Upper lobe of left lung (tissue), 6 donors: Measurements from ENCODE around the gene GUCD1. TPM values are rescaled to one million over a fixed set of nuclear protein-coding genes. Genes with fewer than 3 reads are reported as not detected.

Source experiments
- ATAC-seq, 2 donors: fragments of 200-7000 bp; cut with Tn5 transposase; one replicate each; pipeline ENCODE4 v1.9.1; 2022; ENCODE audit warnings: mild to moderate bottlenecking in 2 of 2, moderate library complexity in 2 of 2; ENCODE audit not compliant: low FRiP score in 2 of 2
- DNase-seq, 2 donors: peaks; one replicate each; pipeline ENCODE4 v3.0.0-alpha.2; 2019 to 2020
- H3K27ac ChIP-seq, 4 donors: fragments of 200-600 bp; sonication (generic); one replicate each; pipeline ENCODE4 v1.5.1; 2016 to 2019
- H3K27me3 ChIP-seq, 4 donors: fragments of 200-600 bp; sonication (generic); one replicate each; pipeline ENCODE4 v1.5.1; 2017 to 2019
- H3K36me3 ChIP-seq, 4 donors: fragments of 200-600 bp; sonication (generic); one replicate each; pipeline ENCODE4 v1.5.1; 2016 to 2019
- H3K4me1 ChIP-seq, 4 donors: fragments of 200-600 bp; sonication (generic); one replicate each; pipeline ENCODE4 v1.5.1; 2018 to 2019
- H3K4me3 ChIP-seq, 4 donors: fragments of 200-600 bp; sonication (generic); one replicate each; pipeline ENCODE4 v1.5.1; 2017 to 2019; ENCODE audit warnings: mild to moderate bottlenecking in 2 of 4, moderate library complexity in 1 of 4
- H3K9me3 ChIP-seq, 4 donors: fragments of 200-600 bp; sonication (generic); one replicate each; pipeline ENCODE4 v1.5.1; 2018 to 2019
- EP300 ChIP-seq, 4 donors: sonication (generic); formaldehyde crosslinking; IDR thresholded peaks; one replicate each; pipeline ENCODE4 v1.5.1; 2017; ENCODE audit warnings: antibody characterized with exemption in 4 of 4, control low read depth in 2 of 4
- POLR2A ChIP-seq, 4 donors: fragments of 450-650 bp; IDR thresholded peaks; one replicate each; pipeline ENCODE4 v1.5.1; 2016 to 2017; ENCODE audit warnings: antibody characterized with exemption in 4 of 4, mild to moderate bottlenecking in 2 of 4
- POLR2AphosphoS5 ChIP-seq, 2 donors: sonication (generic); formaldehyde crosslinking; IDR thresholded peaks; one replicate each; pipeline ENCODE4 v1.5.1; 2017; ENCODE audit warnings: antibody characterized with exemption in 2 of 2
- whole genome bisulfite sequencing, 2 donors: methylation state at CpG; one replicate each; pipeline ENCODE4 v1.1.5; 2017 to 2018; 5-methylcytosine and 5-hydroxymethylcytosine counted together
- total RNA-seq, 6 donors: library from RNA; depleted of rRNA in 4 of 6; stranded (reverse); fragments of >200 nt in 4 of 6; gene quantifications; one replicate each; pipeline versions ENCODE4 v1.1.0 to v1.2.1, GENCODE V29; 2016 to 2021
- TF ChIP-seq, protein P1 (sequence below), 6 experiments: fragments of 450-650 bp in 4 of 6; fragments of 200-600 bp in 2 of 6; sonication (generic) in 2 of 6; IDR thresholded peaks; one replicate each; pipeline ENCODE4 v1.5.1; 2016 to 2019; ENCODE audit warnings: antibody characterized with exemption in 6 of 6
- donor health status: DM: no; HTN: no; CAD: no; lungs with moderate emphysema.
- donor health status: DM: no; HTN: yes; CAD: no; lungs with severe emphysema.

GUCD1 gene
- total RNA-seq, 6 donors from 2014 or later = 77.5 to 231 (median 160) TPM

DNA sequence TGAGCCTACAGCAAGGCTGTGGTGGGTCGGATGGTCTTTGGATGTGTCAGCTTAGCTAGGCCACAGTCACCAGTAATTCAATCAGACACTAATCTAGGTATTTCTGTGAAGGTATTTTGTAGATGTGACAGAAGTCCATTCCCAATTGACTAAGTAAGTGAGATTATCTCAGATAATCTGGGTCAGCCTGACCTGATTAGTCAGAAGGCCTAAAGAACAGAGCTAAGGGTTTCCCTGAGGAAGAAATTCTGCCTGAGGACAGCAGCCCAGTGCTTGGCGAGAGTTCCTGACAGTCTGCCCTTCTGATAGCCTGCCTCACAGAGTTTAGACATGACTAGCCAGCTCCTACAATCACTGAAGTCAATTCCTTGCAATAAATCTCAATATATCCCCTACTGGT, 28.7 kb downstream of the GUCD1 start:
- peaks cover 13 to 17% (median 15%) of the 10 kb centered on the region in 4 donors for H3K4me1 ChIP-seq
- H3K9me3 ChIP-seq = no peaks in the 10 kb centered on the region
- no peak overlapping the region for H3K27ac ChIP-seq
- no peak for ATAC-seq
- WGBS, 2 donors = 85 to 100% methylated on average over 2 of the region's 2 CpGs
- H3K36me3 ChIP-seq = no peaks in the 10 kb centered on the region
- no peak overlapping the region for H3K4me3 ChIP-seq
- no peaks in the 10 kb centered on the region for H3K27me3 ChIP-seq
- DNase-seq = no peak
- TF ChIP-seq POLR2AphosphoS5 (IDR thresholded peaks at IDR 0.05) (no peak), POLR2A (IDR thresholded peaks at IDR 0.05) (no peak), EP300 (IDR thresholded peaks at IDR 0.05) (no peak)
- TF ChIP-seq, protein P1, sequence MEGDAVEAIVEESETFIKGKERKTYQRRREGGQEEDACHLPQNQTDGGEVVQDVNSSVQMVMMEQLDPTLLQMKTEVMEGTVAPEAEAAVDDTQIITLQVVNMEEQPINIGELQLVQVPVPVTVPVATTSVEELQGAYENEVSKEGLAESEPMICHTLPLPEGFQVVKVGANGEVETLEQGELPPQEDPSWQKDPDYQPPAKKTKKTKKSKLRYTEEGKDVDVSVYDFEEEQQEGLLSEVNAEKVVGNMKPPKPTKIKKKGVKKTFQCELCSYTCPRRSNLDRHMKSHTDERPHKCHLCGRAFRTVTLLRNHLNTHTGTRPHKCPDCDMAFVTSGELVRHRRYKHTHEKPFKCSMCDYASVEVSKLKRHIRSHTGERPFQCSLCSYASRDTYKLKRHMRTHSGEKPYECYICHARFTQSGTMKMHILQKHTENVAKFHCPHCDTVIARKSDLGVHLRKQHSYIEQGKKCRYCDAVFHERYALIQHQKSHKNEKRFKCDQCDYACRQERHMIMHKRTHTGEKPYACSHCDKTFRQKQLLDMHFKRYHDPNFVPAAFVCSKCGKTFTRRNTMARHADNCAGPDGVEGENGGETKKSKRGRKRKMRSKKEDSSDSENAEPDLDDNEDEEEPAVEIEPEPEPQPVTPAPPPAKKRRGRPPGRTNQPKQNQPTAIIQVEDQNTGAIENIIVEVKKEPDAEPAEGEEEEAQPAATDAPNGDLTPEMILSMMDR (IDR thresholded peaks at IDR 0.05) = no peak

DNA sequence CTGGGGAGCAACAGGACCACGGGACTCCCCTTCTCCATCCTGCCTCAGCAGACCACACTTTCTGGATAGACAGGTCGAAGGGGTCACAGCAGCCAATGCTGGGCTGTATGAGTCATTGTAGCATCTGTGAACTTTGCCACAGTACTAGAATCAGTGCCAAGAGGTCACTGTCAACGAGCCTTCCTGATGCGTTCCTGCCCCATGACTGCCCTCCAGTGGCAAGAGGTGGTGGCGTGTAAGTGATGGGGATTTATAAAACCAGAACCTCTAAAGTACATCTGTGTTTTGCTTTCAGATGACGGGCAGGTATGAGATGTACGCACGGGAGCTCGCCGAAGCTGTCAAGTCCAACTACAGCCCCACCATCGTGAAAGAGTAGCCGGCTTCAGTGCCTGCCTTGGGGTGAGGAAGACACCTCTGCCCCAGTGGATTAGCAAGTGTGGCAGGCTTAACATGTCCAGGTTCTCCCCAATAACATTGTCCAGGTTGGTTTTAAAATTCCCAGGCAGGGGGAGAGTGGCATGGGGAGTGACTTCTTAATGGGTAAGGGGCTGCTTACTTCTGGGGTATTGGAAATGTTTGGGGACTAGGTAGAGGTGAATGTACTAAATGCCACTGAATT, 29.4 kb downstream of the GUCD1 start:
- peaks cover 15 to 21% (median 18%) of the 10 kb centered on the region in 4 donors for H3K4me1 ChIP-seq
- H3K27ac ChIP-seq = no peak overlapping the region
- WGBS, 2 donors = 3 to 4% methylated on average over 10 to 12 of the region's 12 CpGs
- ATAC-seq = peak; percentile 84 to 93
- TF ChIP-seq POLR2AphosphoS5 (IDR thresholded peaks at IDR 0.05) (peak; percentile 32 to 64), EP300 (IDR thresholded peaks at IDR 0.05) (no peak), POLR2A (IDR thresholded peaks at IDR 0.05) (no peak)
- TF ChIP-seq, protein P1 (IDR thresholded peaks at IDR 0.05) = peak; percentile 71 to 88 (median 84)
- no peak overlapping the region for H3K4me3 ChIP-seq
- H3K27me3 ChIP-seq = no peaks in the 10 kb centered on the region
- no peaks in the 10 kb centered on the region for H3K36me3 ChIP-seq
- H3K9me3 ChIP-seq = no peaks in the 10 kb centered on the region
- peak in 1 of 2 donors; percentile 81 for DNase-seq

DNA sequence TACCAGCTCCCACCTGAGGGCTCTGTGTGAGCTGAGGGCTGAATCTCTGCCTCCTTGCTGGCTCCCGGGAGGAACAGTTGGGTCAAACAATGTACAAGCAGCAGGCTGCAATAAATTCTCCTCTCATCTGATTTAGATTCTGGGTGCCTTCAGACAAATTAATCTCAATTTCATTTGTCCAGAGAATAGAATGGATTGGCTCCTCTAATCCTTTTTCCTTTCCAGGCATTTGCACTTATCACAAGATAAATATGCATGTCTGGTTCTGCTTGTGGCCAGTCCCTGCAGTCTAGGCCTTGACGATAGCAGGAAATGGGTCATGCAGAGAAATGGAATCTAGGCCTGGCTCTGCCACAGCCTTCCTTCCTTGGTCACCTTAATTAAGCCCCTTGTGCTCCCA, 31.1 kb downstream of the GUCD1 start:
- DNase-seq = no peak
- TF ChIP-seq, protein P1 (IDR thresholded peaks at IDR 0.05) = no peak
- no peak for TF ChIP-seq POLR2AphosphoS5 (IDR thresholded peaks at IDR 0.05)
- no peak for TF ChIP-seq EP300 (IDR thresholded peaks at IDR 0.05)
- 61 to 63% methylated on average over 2 of the region's 2 CpGs for WGBS, 2 donors
- H3K4me3 ChIP-seq = no peak overlapping the region
- no peak overlapping the region for H3K27ac ChIP-seq
- H3K9me3 ChIP-seq = no peaks in the 10 kb centered on the region
- no peaks in the 10 kb centered on the region for H3K36me3 ChIP-seq
- no peaks in the 10 kb centered on the region for H3K27me3 ChIP-seq
- H3K4me1 ChIP-seq = peaks cover 15 to 21% (median 18%) of the 10 kb centered on the region in 4 donors
- ATAC-seq = no peak

DNA sequence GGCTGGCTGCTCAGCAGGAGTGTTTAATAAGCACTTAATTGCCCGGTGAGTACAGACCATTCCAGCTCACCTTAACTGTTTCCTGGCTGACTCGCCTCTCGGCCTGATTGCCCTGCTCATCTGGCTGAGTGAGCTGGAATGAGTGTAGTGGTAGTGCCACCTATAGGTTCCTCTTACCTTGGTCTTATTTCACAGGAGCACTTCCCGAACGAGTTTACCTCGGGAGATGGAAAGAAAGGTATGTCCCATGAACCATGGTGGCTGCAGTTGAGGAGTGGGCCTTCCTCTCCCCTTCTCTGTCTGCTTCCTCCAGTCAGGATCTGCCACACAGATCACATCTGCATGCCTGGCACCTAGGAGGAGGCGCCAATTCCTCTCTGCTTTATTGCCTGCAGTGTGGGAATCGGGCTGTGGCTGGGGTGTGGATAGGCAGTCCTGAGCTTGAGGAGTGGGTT, 33.1 kb downstream of the GUCD1 start:
- H3K4me3 ChIP-seq = no peak overlapping the region
- no peaks in the 10 kb centered on the region for H3K27me3 ChIP-seq
- TF ChIP-seq, protein P1 (IDR thresholded peaks at IDR 0.05) = peak in 4 of 6 experiments; percentile 38 to 68 (median 66)
- TF ChIP-seq POLR2AphosphoS5 (IDR thresholded peaks at IDR 0.05) = no peak
- peak in 1 of 4 donors; percentile 38 for TF ChIP-seq EP300 (IDR thresholded peaks at IDR 0.05)
- TF ChIP-seq POLR2A (IDR thresholded peaks at IDR 0.05) = no peak
- H3K9me3 ChIP-seq = no peaks in the 10 kb centered on the region
- H3K36me3 ChIP-seq = no peaks in the 10 kb centered on the region
- whole genome bisulfite sequencing, 2 donors = 16 to 31% methylated on average over 7 to 8 of the region's 8 CpGs
- DNase-seq (peak in 1 of 2 donors; percentile 89), ATAC-seq (peak; percentile 63 to 92)
- peak overlapping the region in 1 of 4 donors; percentile 59 for H3K27ac ChIP-seq
- H3K4me1 ChIP-seq = peaks cover 15 to 21% (median 19%) of the 10 kb centered on the region in 4 donors

DNA sequence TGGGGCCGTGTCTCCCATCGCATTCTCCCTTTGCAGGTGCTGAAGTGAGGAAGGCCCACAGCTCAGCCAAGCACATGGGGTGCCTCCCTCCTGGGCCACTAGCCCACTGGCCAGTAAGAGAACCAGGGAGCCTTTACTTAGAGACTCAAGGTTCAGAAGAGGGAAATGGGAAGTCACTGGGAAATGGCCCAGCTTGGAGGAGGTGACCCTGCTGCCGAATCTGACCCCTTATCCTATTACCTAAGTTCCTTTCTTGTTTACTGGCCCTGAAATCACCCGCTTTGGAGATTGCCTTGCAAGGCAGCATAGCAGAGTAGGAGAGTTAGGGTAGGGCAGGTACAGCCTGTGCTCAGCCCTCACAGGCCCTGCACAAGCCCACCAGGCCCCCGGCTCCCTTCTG, 35.4 kb downstream of the GUCD1 start:
- no peaks in the 10 kb centered on the region for H3K9me3 ChIP-seq
- H3K4me3 ChIP-seq = no peak overlapping the region
- no peak for ATAC-seq
- TF ChIP-seq, protein P1 (IDR thresholded peaks at IDR 0.05) = no peak
- TF ChIP-seq EP300 (IDR thresholded peaks at IDR 0.05) = no peak
- TF ChIP-seq POLR2AphosphoS5 (IDR thresholded peaks at IDR 0.05) = no peak
- no peak for TF ChIP-seq POLR2A (IDR thresholded peaks at IDR 0.05)
- no peak for DNase-seq
- WGBS, 2 donors = 83 to 86% methylated on average over 5 of the region's 5 CpGs
- H3K36me3 ChIP-seq = no peaks in the 10 kb centered on the region
- peaks cover 13 to 25% (median 19%) of the 10 kb centered on the region in 4 donors for H3K4me1 ChIP-seq
- H3K27me3 ChIP-seq = no peaks in the 10 kb centered on the region
- H3K27ac ChIP-seq = no peak overlapping the region
